MV-4-11 (cell line): ENCODE data around the gene PDE4D.

Experiments
- DNase-seq: peaks from one replicate; lab custom pipeline; 2025; lab: John Stamatoyannopoulos, UW

Gene PDE4D

GRCh38 chr5:59139695-59140094, 753.8 kb downstream of the PDE4D start:
- no peak for DNase-seq

GRCh38 chr5:59138509-59138908, 755.0 kb downstream of the PDE4D start:
- no peak for DNase-seq

GRCh38 chr5:59137846-59138245, 755.7 kb downstream of the PDE4D start:
- no peak for DNase-seq

- no peak for DNase-seq
Observed at GRCh38 chr5:59136549-59136948, 757.0 kb downstream of the PDE4D start.

GRCh38 chr5:59134471-59135163, 758.9 kb downstream of the PDE4D start:
- no peak for DNase-seq

GRCh38 chr5:59133764-59134261, 759.7 kb downstream of the PDE4D start:
- no peak for DNase-seq

GRCh38 chr5:59132131-59132530, 761.4 kb downstream of the PDE4D start:
- DNase-seq, result no peak

- peak; percentile 33 for DNase-seq
Observed at GRCh38 chr5:59130431-59130830, 763.1 kb downstream of the PDE4D start.

GRCh38 chr5:59128646-59129290, 764.8 kb downstream of the PDE4D start:
- DNase-seq, result no peak

GRCh38 chr5:59126708-59127573, 766.6 kb downstream of the PDE4D start:
- no peak for DNase-seq

- no peak for DNase-seq
Observed at GRCh38 chr5:59126016-59126707, 767.4 kb downstream of the PDE4D start.

GRCh38 chr5:59125011-59125961, 768.2 kb downstream of the PDE4D start:
- no peak for DNase-seq

- DNase-seq, result no peak
Observed at GRCh38 chr5:59123595-59124561, 769.6 kb downstream of the PDE4D start.

- DNase-seq, result no peak
Observed at GRCh38 chr5:59119480-59119879, 774.0 kb downstream of the PDE4D start.

- no peak for DNase-seq
Observed at GRCh38 chr5:59117320-59117719, 776.2 kb downstream of the PDE4D start.

- no peak for DNase-seq
Observed at GRCh38 chr5:59116231-59116865, 777.2 kb downstream of the PDE4D start.

- DNase-seq, result no peak
Observed at GRCh38 chr5:59115345-59115744, 778.2 kb downstream of the PDE4D start.

GRCh38 chr5:59109383-59109782, 784.1 kb downstream of the PDE4D start:
- DNase-seq, result no peak

- DNase-seq, result no peak
Observed at GRCh38 chr5:59107692-59108091, 785.8 kb downstream of the PDE4D start.
